Stimulated activated CD8-positive, alpha-beta memory T cell treated with anti-CD3 and anti-CD28 coated beads, Interleukin-12 subunit alpha, Interleukin-12 subunit beta, amount 100 ng/mL, for 24 hours (primary cell): ENCODE results near the gene HOXA7.

Experiments
- DNase-seq: peaks from one replicate; pipeline ENCODE4 v3.0.0-alpha.2; 2020; ENCODE audit errors: extremely low read depth

HOXA7 gene

DNA sequence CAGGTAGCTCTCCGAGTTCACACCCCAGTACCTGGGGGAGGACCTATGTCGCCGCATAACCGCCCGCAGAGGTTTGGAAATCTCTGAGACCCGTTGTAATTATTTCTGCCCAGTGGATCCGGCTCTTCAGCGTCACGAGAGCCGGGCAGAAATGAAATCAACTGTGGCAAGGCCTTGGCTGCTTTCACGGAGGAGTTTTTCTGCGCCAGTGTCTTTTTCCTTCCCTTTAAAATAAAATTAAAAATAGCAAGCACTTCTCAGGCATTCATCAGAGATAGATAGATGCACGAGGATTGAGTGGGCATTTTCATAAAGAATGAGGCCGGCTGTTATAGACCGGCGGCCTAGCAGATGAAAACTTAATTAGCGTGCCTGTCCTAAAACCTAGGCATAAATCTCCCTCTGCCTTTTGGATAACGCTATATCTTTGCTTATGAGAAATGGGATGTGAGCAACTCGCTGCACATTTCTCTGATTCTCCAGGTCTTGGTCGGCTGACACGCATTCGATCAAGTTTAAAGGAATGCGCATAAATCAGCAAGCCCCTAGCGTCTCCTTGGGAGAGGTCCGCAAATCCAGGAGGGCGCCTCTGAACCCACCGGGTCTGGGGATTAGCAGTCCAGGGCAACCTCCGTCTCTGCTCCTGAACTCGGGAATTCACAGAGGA lies 37.0 kb upstream of the HOXA7 start:
- no peak for DNase-seq

DNA sequence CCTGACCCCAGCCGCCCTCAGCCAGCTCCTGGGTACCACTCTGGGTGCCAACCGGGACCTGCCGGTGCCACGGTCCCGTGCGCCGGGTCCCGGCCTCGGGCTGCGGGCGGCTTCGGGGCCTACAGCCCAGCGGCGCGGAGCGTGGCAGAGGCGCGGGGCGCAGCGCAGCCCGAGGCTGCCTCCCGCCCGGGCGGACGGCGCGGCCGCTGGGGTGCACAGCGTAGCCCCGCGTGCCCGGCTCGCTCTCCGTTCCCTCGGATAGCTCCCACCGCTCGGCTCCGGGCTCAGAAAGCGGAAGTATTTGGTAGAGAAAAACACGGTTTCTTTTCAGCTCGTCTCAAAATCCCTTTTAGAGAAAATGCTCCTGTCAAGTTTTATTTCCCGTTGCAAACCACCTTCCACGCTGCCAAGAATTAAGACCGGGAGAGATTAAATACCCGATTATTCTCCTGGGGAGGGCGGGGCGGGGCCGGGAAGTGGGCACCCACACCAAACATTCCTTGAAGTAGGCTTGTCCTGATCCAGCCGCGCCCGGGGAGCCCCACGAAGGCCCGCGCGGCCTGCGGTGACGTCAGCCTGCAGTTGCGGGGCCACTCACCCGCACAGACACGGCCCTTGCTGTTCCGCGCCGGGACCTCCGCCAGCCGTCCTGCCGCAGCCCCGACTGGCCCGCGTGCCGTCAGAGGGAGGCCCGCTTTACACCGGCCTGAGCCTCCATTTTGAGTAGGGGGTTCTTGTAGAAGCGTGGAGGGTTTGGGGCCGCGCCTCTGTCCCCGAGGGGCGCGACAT lies 36.3 kb upstream of the HOXA7 start:
- no peak for DNase-seq

DNA sequence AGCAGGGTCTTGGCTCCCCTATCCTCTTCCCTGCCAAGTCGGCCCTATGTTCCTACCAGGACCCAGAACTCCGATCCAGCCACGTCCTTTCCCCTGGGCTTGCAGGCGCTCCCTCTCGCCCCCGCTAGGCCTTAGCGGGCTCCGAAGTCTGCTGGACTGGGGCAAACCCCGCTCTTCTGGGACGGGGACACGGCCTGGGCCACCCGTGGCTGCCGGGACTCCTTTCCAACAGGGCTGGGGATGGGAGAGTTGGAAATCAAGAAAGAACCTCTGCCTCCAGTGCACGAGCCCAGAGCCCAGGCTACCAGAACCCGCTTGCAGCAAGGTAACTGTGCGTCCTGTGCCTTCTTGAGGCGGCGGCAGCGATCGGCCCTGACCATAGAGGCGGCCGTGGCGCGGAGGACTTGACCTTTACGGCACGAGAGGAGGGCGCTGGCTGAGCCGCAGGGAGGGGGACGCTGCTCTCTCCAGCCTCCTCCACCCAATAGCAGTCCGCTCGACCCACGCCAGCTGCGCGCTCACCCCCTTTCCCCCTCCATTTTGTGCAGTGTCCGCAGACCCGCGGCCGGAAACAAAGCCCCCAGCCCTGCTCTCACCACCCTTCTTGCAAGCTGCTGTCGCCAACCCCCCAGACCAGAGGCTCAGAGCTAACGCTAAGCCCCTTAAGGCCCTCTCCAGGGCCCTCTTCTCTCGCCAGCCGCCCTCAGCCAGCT lies 35.5 kb upstream of the HOXA7 start:
- DNase-seq, result no peak

DNA sequence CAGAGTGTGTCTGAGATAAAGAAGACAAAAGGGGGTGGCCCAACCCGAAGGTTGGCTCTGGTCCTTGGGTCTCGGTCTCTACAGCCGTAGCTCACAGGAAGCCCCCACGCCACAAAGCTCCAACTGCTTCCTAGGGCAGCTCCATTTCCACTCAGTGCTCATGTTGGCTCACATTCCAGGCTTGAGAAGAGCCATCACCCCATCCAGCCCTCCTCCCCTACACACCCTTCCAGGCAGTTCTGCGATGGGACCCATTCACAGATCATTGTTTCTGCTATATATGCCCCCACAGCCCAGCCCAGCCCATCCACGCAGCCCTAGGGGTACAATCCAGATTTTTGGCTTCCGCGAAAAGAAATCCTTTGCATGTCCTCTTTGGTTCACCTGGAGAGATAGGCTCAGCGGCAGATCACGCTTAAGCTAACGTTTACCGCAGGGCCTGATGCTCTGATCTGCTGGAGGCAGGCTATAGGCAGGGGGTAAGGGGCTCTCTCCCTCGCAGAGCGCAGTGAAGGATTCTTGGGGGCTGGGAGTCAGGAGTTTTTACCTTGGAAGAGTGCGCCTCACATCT lies 34.8 kb upstream of the HOXA7 start:
- DNase-seq, result no peak

DNA sequence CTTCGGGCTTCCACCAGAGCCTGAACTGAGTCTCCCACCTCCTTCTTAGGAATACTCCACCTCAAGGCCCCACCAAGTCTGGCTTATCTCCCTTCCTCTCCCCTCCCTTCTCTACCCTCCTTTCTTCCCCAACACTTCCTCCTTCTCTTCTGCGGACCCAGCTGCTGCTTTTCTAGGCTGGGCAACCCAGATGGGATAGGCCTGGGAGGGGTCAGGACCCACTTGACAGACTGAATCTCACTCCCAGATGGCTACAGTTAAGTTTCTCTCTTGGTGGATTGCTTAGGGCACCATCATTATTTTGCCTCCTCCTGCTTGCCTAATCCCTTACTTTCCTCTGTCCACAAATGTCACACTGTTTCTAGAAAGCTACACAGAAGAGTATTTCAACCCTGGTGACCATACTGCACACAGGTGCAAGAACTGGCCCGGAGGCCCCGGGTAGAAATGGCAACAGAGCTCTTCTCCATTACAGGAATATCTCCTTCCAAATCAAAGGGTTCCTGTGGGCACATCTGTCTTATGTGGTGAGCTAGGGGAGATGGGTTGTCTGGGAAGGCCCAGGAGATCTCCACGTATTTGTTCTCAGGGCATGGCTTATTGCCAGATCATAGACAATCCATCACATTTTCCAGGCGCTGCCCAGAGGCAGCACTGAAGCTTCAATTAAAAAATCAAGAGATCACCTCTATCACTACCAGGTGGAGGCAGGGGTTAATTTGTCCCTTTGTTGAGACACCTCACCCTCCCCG lies 33.7 kb upstream of the HOXA7 start:
- no peak for DNase-seq

DNA sequence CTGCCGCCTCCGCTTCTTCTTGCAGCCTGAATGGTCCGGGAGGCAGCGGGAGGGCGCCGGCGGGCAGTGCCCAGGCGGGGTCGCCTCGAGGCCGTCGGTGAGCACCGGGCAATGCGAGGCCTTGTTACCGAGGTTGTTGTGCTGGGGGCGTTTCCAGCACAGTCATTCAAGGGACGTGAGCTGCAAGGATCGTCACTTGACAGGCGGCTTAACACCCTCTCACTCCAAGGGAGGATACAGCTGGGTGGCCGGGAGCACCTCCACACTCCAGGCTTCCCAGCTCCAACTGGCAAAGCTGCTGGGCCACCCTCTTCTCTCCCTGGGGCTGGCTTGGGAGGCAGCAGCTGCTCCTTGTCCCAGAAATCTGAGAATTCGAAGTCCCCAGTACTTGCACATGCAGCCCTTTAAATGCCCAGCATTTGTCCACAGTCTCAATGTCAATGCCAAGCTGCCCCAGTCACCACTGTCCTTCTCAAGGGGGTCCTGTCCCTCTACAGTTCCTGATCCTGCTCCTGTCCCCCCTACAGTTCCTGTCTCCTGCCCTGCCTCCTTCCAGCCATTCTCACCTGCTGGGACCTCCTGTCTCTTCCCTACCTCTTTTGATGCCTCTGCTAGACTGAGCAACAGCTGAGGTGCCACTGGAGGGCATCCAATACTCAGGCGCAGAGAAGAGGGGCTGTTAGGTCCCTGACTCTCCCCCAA lies 33.0 kb upstream of the HOXA7 start:
- DNase-seq, result no peak

DNA sequence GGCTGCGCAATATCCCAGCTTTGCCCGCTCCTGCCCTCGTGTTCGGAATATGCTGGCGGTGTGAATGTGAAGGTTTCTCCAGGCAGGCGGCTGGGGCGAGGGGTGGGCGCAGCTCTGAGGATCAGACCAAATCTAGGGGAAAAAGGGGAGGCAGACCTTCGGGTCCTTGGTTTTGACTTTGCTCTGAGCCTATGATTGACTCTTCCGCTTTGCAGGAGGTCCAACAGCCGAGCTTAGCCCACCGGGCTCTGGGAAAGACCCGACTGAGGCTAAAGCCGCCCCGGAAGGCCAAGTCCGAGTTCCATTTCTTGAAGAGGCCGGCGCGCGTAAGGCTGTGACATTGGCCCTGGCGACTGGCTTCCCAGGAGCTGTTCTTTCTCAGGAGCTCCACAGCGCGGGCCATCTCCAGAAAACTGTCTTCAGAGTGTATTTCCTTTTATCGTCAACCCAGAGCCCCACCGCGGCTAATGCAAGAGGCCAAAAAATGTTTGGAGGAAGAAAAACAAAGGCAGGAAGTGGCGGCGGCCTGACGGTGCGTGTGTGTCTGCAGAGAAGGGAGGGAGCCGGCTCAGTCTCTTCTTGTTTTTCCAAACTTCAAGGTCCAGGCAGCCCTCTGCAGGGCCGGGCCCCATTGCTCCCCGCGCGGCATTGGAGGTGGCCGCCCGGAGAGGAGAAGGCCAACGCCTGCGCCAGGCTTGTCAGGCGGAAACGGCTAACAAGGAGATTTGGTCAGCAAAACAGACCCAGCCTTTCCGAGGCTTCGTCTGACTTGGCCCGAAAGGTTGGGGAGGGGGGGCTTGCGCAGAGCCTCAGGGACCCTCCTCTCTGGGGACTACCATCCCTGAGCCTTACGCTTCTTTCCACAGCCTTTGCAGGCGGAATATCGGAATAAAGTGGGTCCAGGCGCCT lies 32.2 kb upstream of the HOXA7 start:
- DNase-seq, result no peak

DNA sequence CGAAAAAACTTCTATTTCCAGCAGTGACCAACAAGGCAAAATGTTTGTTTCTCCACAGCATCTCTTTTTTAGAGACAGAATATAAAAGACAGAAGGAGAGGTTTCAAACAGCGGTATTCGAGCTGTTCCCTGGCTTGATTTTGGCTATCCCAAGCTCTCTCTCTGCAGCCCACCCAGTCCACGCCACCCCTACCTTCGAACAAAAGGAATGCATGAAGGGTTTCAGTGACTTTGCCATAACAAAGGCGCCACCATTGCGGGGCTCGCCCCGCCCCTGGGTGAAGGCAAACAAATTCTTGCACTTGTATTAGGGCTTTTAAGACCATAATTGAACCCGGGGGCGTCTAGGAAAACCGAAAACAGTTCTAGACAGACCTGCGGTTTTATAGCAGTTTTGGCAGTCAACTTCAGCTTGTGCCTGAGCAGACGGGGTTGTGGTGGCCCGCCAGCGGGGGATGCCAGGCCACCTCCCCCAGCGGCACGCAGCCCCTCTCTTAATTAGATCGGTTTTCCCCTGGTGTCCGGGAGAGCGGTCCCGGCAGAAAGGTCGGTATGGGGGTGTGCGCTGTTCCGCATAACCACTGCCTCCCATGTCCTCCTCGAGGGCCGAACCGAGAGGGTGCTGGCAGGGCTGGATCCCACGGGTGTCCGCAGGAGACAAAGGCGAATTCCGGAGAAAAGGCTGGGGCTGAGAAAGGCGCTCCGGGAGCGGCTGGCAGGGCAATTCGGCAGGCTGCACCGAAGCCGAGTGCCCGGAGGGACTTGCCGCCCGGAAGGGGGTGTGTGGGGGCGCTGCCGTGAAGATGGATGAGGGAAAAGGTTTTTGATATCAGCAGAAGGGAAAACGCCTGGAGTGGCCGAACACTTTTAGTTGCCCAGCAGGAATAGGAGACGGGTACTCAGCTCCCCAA lies 31.3 kb upstream of the HOXA7 start:
- DNase-seq, result no peak

DNA sequence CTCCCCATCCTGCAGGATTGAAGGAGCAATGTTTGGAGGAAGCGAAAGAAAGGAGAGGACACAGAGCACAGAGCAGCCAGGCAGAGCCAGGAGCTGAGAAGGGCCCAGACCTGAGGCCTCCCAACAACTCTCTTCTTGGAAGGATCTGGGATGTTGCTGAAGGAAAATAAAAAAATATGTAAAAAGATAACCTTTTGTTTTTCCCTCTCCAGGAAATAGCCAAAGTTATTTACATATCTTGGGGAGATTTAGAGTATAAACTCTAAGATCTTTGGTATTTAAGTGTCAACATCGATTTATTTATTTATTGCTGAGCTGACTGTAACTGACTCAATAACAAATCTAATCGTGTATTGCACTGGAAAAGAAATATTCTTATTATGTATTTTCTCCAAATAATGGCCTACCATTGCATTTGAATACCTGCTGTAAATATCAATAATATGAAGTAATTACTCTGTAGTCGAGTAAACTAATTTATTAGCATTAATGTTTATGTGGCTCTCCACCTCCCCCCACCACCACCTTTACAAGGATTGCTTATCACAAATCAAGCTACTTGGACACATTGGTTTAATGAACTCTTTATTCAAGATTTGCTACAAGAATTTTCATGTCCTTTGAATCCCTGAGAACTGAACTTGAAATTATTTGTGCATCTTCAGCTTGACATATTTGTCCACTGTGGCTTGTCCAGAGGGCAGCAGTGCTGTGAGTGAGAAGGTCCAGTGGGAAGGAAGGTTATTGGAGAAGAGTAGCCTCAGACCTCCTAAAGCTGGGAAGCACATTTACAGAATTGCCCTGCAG lies 30.4 kb upstream of the HOXA7 start:
- DNase-seq, result no peak

DNA sequence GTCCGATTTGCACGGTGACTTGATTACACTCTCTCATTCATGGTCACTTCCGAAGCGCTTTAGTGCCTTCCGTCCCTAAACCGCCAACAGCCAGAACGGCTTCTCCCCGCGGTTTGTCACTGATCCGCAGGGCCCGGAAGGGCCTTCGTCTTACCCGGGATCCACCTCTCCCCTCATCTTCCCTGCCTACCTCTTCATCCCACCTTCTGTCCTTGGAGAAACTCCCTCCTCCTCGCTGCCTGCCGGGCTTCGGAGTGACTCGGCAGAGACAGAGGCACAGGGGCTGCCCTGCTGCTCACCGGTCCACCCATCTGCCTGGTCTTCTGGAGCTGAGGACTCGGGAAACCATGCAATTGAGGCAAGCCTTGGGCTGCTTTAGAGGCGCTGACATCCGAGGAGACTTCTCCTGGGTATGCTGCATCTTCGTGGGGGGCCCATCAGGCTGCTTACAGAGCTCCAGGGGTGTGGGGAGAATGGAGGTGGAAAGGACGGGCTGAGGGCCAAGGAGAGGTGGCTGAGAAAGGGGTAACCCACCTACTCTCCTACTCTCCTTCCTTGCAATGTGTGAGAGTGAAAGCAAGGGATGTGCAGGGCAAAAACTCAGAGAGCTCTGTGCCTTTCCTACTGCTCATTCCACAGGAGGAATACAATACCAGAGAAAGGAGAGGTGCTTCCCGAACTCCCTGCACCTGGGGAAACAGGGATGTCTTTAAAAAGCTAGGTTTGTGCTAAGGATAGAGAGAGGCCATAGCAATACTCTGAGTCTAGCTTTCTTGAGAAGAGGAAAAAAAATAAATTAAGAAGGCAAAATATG lies 29.6 kb upstream of the HOXA7 start:
- DNase-seq, result no peak

DNA sequence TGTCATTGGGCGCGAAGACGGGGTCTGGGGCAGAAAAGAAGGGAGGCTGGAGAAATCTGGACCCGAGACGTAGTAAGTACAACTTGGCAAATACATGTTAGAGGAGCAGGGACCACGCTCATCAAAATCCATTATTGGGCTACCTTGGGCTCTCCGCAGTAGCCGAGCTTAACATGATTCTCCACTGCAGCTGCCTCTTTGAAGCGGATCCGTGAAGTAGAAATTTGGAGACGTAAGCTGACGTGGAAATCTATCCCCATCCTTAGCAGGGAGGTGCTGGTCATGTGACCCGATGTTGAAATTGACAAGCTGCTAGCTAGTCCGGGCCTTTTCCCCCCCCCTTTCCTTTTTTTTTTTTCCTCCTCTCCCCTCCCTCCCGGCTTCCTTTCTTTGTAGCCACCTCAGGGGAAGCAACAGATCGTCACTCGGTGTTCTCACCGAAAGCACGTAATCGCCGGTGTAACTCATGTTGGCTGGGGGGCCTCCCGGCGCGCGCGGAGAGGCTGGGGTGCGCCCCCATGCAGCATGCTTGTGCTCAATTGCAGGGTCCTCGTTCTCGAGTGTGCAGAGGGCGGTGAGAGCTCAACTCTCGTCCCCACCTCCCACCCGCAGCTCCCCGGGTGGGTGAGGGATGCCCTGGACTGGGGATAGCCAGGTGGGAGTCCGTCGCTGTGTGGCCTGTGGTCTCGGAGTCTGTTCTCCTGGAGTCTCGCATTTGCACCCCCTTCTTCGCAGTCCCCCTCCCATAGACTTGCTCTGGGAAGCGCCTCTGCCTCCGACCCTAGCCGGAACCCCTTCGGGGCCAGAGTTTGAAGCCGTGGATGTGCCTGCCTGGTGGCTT lies 28.8 kb upstream of the HOXA7 start, which contains the start of gene HOXA11:
HOXA11 (minus strand) TSS at position 220 of the 841 bp plus-strand sequence; CDS start at position 132, 88 bp downstream.
- DNase-seq, result no peak

DNA sequence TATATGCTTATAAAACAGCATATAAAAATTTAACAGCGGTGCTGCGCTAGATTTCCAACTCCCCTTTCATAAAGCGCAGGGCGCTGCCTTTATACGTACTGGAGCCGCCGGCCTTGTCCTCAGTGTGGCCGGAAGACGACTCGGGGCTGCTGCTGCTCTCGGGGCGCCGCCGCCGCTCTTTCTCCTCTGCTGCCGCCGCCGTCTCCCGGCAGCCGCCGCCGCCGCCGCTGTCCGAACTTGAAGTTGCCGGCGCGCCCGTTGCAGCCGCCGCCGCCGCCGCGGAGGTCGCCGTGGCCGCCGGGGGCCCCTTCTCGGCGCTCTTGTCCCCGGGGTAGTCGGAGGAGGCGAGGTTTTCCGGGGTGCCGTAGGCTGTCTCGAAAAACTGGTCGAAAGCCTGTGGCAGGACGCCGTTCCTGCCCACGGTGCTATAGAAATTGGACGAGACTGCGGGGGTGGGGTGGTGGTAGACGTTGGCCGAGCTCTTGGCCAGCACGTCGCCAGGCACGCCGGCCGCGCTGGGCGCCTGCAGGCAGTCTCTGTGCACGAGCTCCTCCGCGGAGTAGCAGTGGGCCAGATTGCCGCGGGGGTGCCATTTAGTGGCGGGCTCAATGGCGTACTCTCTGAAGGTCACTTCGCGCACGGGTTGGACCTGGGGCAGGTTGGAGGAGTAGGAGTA lies 28.0 kb upstream of the HOXA7 start:
- DNase-seq, result no peak

DNA sequence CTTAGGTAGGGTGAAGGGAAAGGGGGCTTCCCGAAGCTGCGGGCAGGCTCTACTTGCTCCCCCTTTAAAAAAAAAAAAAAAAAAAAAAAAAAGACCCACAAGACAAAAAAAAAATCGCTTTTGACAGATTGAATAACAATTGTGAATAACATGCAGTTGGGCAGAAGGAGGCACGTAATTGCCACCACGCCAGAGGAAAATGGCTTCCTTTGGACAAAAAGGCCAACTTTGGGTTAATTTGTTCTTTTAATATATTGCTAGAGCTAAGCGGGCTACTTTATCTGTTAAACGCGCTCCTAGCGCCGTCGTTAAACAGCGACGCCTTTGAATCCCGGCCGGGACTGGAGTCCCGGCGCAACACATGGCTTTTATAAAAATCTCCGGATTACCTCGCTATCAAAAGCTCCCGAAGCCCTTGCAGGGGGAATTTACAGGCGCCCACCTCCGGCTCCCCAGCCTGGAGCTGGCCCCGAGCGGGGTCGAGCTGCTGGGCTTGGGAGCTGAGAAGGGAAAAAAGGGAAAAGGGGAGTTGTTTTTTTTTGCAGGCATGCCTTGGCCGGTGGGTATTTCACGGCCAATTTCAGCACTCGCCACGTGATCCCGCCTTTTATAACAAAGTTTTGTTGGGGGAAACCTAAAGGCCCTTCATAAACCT lies 27.3 kb upstream of the HOXA7 start:
- DNase-seq, result no peak

DNA sequence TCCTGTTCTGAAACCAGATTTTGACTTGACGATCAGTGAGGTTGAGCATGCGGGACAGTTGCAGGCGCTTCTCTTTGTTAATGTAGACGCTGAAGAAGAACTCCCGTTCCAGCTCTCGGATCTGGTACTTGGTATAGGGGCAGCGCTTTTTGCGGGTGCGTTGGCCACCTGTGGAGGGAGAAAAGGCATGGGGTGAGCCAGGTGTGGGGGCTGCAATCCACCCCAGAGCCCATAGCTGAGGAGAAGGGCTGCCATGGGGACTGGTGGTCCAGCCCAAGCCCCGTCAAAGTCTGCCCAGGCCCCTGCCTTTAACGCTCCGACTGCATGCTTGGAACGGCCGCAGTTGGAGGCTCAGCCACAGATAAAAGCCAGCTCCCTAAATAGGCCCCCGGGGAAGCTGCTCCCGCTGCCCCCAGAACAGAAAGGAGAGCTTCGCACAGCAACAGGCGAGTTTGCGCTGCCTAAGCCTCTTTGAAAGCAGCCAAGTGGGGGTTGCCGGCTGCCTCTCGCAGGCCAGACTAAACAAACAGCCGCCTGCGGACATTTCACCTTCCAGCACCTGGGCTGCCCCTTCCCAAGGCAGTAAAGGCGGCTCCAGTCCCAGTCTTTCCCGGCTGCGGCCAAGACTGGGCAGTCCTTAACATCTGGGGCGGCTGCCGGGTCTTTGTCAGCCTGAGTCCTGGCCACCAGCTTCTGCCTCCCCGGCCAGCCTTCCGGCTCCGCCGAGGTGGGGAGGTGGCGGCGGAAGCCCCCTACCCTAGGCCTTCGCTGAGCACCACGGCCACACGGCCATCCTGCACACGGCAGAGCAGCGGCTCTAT lies 26.6 kb upstream of the HOXA7 start:
- no peak for DNase-seq
